ENCODE results near the gene COL15A1.
"Not testable (repeated sequence)": the region's sequence is repeated elsewhere in the genome, so short reads cannot be mapped to it uniquely, and the experiment has no call there.

Gene COL15A1

DNA sequence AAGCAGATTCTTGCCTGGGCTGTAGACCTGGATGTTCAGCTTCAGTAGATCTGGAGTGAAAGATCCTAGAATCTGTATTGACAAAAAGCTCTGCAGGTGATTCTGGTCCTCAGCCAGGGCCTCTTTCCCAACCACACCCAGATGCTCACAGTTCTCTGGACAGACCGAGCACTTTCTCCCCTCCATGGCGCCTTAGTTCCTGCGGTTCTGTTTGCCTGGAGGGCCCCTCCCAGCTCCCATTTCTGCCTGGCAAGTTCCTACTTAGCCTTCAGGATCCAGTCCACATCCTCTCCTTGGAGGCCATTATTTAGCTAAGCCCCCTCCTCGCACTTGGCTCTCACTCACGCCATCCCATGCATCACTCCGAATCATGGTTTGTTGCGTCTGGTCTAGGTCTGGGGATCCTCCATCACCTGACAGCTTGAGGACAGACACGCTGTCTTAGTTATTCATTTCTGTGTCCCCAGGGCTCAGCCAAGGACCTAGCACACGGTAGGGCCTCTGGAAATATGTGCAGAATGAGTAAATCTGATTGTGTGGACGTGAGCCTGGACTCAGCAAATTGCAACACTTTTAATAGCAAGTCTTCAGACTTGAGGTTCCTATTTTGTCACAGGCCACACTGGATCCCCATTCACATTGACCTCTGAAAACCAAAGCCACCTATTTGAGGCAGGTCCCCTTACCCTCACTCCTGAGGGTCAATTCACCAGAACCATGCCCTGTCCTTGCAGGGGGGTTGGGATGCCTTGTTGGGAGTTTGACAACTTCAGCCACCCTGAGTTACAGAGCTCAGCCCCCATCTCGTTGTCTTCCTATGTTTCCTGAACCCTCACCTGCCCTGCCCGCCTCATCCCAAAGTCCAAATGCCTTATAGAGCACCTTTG, 50.7 kb downstream of the COL15A1 start:
- DNase-seq (ENCODE audit: low read depth) = no peak

DNA sequence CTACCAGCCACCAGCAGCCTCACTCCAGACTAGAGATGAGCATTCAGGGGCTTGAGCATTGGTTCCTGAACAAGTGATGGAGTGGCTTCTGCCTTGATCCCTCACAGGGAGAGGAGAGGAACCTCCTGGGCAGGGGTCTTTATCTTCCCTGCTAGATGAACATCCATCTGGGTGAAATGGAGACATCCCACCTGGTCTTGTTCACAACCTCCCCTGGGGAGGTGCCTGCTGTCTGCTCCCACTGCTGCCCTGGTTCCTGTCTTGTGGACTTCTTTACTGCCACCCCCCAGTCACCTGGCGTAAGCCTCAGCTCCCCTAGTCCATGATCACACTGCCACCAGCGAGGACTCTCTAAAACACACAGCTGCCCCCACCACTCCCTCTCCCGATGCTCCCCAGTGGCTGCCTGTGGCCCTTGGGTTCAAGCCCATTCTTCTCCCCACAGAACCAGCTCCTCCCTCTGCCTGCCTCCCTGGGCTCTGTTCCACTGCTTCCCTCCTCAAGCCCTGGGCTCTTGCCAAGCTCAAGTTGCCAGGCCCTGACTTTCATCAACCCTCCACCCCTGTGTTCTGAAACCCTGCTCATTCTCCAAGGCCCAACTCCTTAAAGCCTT, 51.5 kb downstream of the COL15A1 start:
- peak; percentile 38 for DNase-seq (ENCODE audit: low read depth)

DNA sequence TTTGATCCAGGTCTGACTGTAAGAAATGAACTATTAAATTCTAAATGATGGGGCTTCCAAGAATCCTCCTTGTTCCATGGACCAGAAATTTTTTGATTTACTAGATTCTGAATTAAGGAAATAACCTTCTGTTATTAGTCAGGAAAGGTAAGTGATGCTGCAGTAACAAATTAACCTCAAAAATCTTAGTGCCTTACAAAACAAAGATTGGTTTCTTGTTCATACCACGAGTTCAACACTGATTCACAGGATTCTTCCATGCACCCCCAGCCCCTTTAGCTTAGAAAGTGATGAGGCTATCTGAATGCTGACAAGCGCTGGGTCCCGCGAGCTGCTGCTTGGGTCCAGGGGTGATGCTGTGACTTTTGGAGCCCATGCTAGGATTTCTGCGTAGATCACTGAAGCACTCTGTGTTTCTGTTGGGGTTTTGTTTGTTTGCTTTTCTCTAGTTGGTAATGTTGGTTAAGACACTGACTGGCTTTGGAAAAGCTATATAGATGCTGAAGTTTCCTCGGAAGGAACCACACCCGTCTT, 52.3 kb downstream of the COL15A1 start:
- DNase-seq (ENCODE audit: low read depth) = peak; percentile 20

DNA sequence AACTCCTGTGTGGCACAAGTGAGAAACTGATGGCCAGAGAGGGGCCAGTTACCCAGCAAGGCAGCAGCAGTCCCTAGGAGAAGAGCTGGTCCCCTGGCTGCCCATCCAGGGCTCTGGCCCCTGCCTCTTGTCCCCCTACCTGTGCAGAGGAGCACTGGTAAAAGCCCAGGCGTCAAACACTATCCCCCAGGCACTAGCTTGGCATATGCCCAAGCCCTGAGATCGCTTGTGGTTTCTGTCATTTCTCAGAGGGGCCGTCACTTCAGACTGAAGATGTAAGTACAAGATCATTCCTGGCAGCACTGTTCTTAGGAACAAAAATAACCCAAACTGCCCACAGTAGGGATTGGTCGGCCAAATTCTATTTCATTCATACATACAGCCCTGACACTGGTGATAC, 53.9 kb downstream of the COL15A1 start:
- peak; percentile 56 for DNase-seq (ENCODE audit: low read depth)

DNA sequence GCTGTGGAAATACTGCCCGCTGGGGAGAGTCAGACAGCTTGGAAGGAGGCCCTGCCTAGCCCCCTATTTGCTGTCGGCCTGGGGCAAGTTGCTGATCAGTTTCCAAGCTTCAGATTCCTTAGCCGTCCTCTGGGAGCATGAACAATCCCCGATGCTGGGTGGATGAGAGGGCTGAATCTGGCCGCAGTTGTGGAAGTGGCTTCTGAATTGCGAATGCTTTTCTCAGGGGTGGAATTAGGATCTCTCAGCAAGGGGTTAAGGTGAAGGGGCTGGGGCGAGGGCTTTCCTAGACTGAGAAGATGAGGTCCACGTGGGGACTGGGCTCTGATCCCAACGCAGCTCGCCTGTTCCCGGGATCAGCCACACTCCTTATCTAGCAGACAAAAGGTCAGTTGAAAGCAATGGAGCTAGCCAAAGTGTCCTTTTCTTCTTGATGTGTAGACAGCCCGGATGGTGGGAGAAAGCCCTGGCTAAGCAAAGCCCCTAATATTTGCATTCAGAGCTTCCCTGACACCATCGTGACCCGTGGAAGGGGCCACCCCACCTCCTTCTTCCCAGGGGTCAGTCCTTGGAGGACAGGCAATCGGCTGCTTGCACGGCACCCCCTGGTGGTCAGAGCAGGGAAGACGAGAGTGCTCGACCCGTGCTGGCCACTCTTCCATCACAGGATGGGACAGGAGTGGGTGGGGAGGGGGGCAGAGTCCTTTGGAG, 54.9 kb downstream of the COL15A1 start:
- DNase-seq (ENCODE audit: low read depth) = peak; percentile 65

DNA sequence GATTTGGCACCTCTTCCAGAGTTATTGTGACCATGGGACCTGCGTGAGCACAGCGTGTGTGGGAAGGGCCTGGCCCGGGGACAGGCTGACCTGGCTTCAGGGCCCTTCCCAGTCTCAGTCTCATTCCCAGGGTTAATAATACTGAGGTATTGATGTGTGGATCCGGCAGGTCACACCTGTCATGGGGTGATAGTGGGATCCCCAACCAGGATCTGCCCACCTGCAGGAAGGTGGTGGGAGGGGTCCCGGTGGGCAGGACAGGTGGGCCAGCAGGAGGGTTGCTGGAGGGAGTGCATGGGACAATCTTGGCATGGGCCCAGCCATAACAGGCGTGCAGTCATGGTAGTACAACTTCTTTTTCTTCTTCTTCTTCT, 55.4 kb downstream of the COL15A1 start:
- DNase-seq (ENCODE audit: low read depth) = no peak

DNA sequence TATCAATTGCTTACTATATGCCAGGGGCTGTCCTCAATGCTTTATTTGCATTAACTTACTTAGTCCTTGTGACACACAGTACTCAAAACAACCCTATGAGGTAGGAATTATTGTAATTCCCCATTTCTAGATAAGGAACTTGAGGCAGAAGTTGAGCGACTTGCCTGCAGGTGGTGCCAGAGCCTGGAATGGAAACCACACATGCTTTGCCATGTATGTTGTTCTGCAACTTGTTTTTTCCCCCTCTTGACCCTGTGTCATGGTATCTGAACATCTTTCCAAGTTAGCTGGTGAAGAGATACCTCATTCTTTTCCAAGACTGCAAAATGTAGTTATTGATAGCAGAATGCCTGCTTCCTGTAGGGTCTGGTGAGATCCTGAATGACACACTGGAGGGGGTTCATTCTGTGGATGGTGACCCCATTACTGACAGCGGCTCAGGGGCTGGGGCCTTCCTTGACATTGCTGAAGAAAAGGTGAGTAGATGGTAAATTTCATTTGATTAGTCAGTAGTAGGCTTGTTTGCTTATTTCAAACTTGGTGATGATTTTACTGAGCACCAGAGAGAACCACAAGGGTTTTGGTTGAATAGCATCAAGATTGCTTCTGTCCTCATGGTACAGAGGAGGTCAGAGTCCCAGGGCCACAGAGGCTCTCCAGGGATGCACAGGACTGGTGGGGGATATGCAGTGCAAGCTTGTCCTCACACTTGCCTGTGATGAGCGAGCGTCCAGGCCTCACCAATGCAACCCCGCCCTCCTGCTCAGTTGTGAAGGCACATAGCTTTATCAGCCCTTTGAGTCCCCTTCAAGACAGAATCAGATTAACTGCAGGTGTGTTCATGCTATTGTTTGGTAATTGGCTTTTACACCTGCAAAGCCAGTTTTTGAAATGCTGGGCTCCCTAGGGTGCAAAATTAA, 57.0 kb downstream of the COL15A1 start:
- peak; percentile 79 for DNase-seq (ENCODE audit: low read depth)

DNA sequence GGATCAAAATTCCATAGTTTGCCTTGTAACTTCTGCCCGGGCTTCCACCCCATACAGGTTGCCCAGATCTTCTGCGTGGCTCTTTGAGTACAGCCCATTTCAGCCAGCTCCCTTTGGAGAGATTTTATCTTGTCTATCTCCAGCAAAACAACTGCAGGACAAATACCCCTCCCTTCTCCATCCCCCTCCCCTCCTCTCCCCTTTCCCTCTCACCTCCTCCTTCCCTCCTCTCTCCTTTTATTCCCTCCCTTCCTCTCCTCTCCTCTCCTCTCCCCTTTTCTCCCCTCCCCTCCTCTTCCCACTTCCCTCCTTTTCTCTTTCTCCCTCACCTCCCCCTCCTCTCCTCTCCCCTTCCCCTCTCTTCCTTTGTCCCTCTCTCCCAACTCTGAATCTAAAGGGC, 58.2 kb downstream of the COL15A1 start:
- no peak for DNase-seq (ENCODE audit: low read depth)

GRCh38 chr9:99002706-99003105, 59.0 kb downstream of the COL15A1 start:
- DNase-seq (ENCODE audit: low read depth) = peak; percentile 56

GRCh38 chr9:99003308-99003707, 59.6 kb downstream of the COL15A1 start:
- no peak for DNase-seq (ENCODE audit: low read depth)

DNA sequence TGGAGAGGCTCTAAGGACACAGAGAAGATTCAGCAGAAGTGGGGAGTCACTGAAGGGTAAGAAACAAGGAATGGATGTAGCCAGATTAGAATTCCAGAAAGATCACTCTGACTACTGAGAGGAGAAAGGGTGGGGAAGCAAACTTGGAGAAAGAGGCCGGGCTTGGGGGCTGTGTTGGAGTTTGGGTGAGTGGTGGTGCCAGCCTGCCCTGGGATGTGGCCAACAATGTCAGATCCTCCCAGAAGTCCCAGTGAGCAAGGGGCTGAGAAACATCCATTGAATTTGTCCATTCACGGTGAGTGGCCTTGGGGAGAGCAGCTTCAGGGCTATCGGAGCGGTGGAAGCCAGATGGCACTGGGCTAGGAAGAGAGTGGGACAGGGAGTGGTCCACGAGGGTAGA, 60.4 kb downstream of the COL15A1 start:
- DNase-seq (ENCODE audit: low read depth) = no peak

GRCh38 chr9:99004717-99005460, 61.2 kb downstream of the COL15A1 start:
- no peak for DNase-seq (ENCODE audit: low read depth)

DNA sequence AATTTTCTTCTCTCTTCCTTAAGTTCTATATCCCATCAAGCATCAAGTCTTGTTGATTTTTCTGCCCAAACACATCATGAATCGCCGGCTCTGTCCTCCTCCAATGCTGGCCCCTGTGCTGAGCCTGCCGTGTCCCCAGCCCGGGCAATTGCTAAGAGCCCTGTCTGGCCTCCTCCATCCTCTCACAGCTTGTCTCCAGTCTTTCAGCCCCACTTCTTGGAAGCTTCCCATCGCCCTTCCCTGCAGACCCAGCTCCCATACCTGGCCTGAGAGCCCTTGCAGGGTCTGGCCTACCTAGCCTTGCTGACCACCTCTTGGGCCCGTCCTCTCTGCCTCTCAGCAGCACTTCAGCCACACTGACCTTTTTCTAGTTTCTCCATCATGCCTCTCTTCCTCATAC, 61.9 kb downstream of the COL15A1 start:
- no peak for DNase-seq (ENCODE audit: low read depth)

DNA sequence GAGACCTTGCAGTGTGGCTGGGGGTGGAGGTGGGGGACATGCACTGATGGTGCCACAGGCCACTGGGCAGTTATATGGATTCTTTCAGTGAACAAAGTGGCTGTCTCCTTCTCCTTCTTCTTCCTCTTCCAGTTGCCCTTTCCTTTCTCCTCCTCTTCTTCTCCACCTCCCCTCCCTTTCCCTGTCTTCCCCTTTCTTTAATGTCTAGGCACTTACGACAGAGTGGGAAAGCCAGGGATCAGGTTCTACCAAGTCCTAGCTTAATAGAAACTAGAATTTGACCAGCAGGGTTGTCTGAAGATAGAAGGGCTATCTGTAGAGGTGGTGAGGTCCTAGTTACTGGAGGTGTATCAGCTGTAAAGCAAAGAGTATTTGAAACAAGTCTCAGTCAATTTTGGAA, 62.8 kb downstream of the COL15A1 start:
- no peak for DNase-seq (ENCODE audit: low read depth)

DNA sequence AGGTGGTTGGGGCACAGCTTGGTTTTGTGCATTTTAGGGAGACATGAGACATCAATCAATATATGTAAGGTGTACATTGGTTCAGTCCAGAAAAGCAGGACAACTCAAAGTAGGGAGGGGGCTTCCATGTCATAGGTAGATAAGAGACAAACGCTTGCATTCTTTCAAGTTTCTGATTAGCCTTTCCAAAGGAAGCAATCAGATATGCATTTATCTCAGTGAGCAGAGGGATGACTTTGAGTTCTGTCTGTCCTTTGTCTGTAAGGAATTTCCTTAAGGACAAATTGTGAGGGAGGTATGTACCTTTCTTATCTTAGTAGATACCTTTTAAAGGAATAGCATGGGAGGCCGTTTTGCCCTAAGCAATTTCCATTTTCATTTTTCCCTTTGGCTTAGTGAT, 63.3 kb downstream of the COL15A1 start:
- DNase-seq (ENCODE audit: low read depth) = no peak

DNA sequence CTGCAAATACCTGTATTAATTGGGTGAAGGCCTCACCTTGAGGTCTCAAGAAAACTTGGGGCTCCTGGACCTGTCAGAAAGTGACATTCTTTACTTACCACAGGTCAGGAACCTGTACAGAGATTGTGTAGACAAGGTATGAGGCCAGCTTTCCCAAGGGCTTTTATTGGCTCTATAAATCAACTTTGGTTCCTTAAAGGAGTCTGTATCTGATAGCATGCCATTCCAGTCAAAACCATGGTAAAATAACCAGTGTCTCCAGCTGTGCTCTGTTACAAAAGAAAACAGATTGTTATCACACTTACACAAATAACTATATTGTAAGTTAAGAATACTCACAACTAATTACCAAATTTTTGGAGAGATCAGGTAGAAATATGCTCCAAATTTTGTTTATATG, 64.5 kb downstream of the COL15A1 start:
- no peak for DNase-seq (ENCODE audit: low read depth)

- not testable (repeated sequence) for DNase-seq (ENCODE audit: low read depth)
Observed at GRCh38 chr9:99010393-99010792, 66.7 kb downstream of the COL15A1 start.

DNA sequence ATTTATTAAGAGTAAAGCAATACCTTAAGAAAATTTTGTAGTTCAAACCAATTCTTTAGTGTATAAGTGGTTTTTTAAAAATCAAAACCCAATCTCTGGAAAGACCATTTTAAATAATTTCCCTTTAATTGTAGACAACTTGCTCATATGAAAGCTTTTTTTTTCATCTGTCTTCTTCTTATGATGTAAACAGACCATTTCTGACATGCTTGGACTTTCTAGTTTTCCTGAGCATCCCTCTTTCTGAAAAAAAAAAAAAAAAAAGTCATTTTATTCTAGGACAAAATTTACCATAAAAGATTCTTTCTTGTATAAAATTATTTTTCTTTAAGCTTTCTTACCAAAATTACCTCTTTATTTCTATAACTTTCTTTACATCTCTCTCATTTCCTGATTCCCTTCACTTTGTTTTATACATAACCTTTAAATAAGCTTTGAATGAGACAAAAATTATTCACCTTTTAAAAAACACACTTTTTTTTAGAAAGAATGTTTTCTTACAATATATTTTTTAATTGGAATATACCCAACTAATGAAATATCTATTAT, 67.5 kb downstream of the COL15A1 start:
- DNase-seq (ENCODE audit: low read depth) = peak; percentile 39

DNA sequence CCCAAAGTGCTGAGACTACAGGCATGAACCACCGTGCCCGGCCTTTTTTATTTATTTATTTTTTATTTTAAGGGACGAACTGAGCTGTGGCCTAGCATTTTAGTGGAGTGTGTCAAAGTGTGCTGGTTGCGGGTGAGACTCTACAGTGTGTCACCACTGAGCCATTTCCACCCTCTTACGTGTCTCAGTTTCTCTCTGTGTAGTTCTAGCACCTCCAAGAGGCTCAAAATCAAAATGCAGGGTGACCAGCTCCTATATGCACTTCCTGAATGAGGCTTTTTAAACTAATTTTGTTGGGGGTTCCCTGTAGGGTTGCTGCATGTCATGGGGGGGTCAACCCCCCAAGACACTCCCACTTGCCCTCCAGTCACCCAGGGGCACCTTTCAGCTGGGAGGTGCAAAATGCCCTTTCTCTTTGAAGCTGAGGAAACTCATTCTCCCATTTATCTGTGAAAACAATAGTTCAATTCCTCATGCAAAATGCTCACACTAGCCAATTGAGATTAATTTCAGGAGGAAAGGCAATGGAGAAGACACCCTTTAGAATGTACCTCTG, 69.3 kb downstream of the COL15A1 start:
- peak; percentile 36 for DNase-seq (ENCODE audit: low read depth)

- peak; percentile 53 for DNase-seq (ENCODE audit: low read depth)
Observed at GRCh38 chr9:99013550-99013949, 69.8 kb downstream of the COL15A1 start.
